GM21619 (cell line): ENCODE measurements around the gene CHKA.

Experiments
- ATAC-seq: cut with Tn5 transposase; IDR thresholded peaks from one replicate; pipeline ENCODE4 v1.9.1; 2021; ENCODE audit not compliant: unreplicated experiment

CHKA gene

GRCh38 chr11:68076371-68077042 lies 44.7 kb downstream of the CHKA start:
- ATAC-seq, result no peak

GRCh38 chr11:68074584-68075352 lies 46.4 kb downstream of the CHKA start:
- ATAC-seq, result no peak

- no peak for ATAC-seq
Observed at GRCh38 chr11:68071281-68072048, 49.7 kb downstream of the CHKA start.

GRCh38 chr11:68067991-68068390 lies 53.2 kb downstream of the CHKA start:
- no peak for ATAC-seq

- no peak for ATAC-seq
Observed at GRCh38 chr11:68066742-68067141, 54.4 kb downstream of the CHKA start.

- ATAC-seq, result no peak
Observed at GRCh38 chr11:68065841-68066240, 55.3 kb downstream of the CHKA start.

GRCh38 chr11:68064926-68065325 lies 56.3 kb downstream of the CHKA start:
- no peak for ATAC-seq

- no peak for ATAC-seq
Observed at GRCh38 chr11:68061508-68061907, 59.7 kb downstream of the CHKA start.

GRCh38 chr11:68057807-68058206 lies 63.4 kb downstream of the CHKA start:
- no peak for ATAC-seq

GRCh38 chr11:68056317-68057285 lies 64.6 kb downstream of the CHKA start:
- no peak for ATAC-seq

GRCh38 chr11:68053981-68054812 lies 67.0 kb downstream of the CHKA start:
- no peak for ATAC-seq

- no peak for ATAC-seq
Observed at GRCh38 chr11:68053117-68053516, 68.1 kb downstream of the CHKA start.

- no peak for ATAC-seq
Observed at GRCh38 chr11:68052137-68052873, 68.9 kb downstream of the CHKA start.

GRCh38 chr11:68051191-68052136 lies 69.7 kb downstream of the CHKA start:
- no peak for ATAC-seq

- ATAC-seq, result no peak
Observed at GRCh38 chr11:68050371-68050841, 70.8 kb downstream of the CHKA start.

GRCh38 chr11:68049509-68050370 lies 71.4 kb downstream of the CHKA start:
- no peak for ATAC-seq
